HFFc6 (cell line): ENCODE measurements around the gene CD81. TPM values are rescaled to one million over a fixed set of nuclear protein-coding genes. Genes with fewer than 3 reads are reported as not detected.
A peak's percentile ranks its signal among the peaks of the same experiment; 100 is the strongest.

Experiments used
- DNase-seq: peaks from one replicate; pipeline ENCODE4 v3.0.0-alpha.2; 2018
- H3K27ac Mint-ChIP-seq: 2 replicates; pipeline ENCODE4 v1.8.0; 2020; ENCODE audit warnings: mild to moderate bottlenecking, mixed read lengths
- H3K27me3 Mint-ChIP-seq: 2 replicates; pipeline ENCODE4 v1.8.0; 2021; ENCODE audit warnings: mild to moderate bottlenecking, moderate library complexity, mixed read lengths; ENCODE audit not compliant: insufficient read depth
- H3K36me3 Mint-ChIP-seq: 2 replicates; pipeline ENCODE4 v1.8.0; 2021; ENCODE audit warnings: low read depth, mixed read lengths
- H3K4me1 Mint-ChIP-seq: 2 replicates; pipeline ENCODE4 v1.8.0; 2020; ENCODE audit warnings: low read depth, mixed read lengths
- H3K4me3 Mint-ChIP-seq: 2 replicates; pipeline ENCODE4 v1.8.0; 2020; ENCODE audit warnings: mild to moderate bottlenecking, moderate library complexity, mixed read lengths
- H3K9me3 Mint-ChIP-seq: 2 replicates; pipeline ENCODE4 v1.8.0; 2020; ENCODE audit warnings: mild to moderate bottlenecking, mixed read lengths
- CTCF ChIP-seq: fragments of 200-600 bp; sonication (generic); IDR thresholded peaks from 2 replicates; pipeline ENCODE4 v1.5.0; 2021; ENCODE audit warnings: antibody characterized with exemption, mild to moderate bottlenecking
- total RNA-seq, 6 experiments: library from RNA; stranded (reverse); fragmentation: NEBNext Ultra II Directional; extraction: Animal tissue kit (Norgen Biotek cat#: 25700); gene quantifications; 2 replicates in 1 of 6; 3 replicates in 5 of 6; pipeline ENCODE4 v1.2.3, GENCODE V29; 2021

Gene CD81
- total RNA-seq, 6 experiments from 2014 or later: 540 to 738 (median 627) TPM

GRCh38 chr11:2415601-2416380 is 38.7 kb downstream of the CD81 start:
- Mint-ChIP-seq H3K27ac (no peak overlapping the region), H3K27me3 (peaks cover 9% of the 10 kb centered on the region), H3K36me3 (no peaks in the 10 kb centered on the region), H3K9me3 (no peaks in the 10 kb centered on the region), H3K4me1 (no peaks in the 10 kb centered on the region), H3K4me3 (no peak overlapping the region)
- DNase-seq: no peak
- TF ChIP-seq CTCF: peak; percentile 38; the same call in 1 of the 2 replicates

- no peak overlapping the region for H3K27ac Mint-ChIP-seq
- no peak for DNase-seq
- TF ChIP-seq CTCF: no peak
- H3K36me3 Mint-ChIP-seq: no peaks in the 10 kb centered on the region
- no peaks in the 10 kb centered on the region for H3K4me1 Mint-ChIP-seq
- H3K27me3 Mint-ChIP-seq: peaks cover 7% of the 10 kb centered on the region; the same call in 1 of the 2 replicates
- H3K4me3 Mint-ChIP-seq: no peak overlapping the region
- no peaks in the 10 kb centered on the region for H3K9me3 Mint-ChIP-seq
Observed at GRCh38 chr11:2416765-2417164, 39.7 kb downstream of the CD81 start.

- TF ChIP-seq CTCF: no peak
- no peaks in the 10 kb centered on the region for H3K9me3 Mint-ChIP-seq
- peaks cover 3% of the 10 kb centered on the region; the same call in 1 of the 2 replicates for H3K27me3 Mint-ChIP-seq
- H3K27ac Mint-ChIP-seq: no peak overlapping the region
- no peak overlapping the region for H3K4me3 Mint-ChIP-seq
- H3K36me3 Mint-ChIP-seq: no peaks in the 10 kb centered on the region
- DNase-seq: no peak
- no peaks in the 10 kb centered on the region for H3K4me1 Mint-ChIP-seq
Observed at GRCh38 chr11:2417856-2418692, 41.0 kb downstream of the CD81 start.

GRCh38 chr11:2418693-2419360 is 41.7 kb downstream of the CD81 start:
- no peaks in the 10 kb centered on the region for H3K4me1 Mint-ChIP-seq
- no peaks in the 10 kb centered on the region for H3K9me3 Mint-ChIP-seq
- no peak overlapping the region for H3K27ac Mint-ChIP-seq
- H3K27me3 Mint-ChIP-seq: peaks cover 3% of the 10 kb centered on the region; the same call in 1 of the 2 replicates
- no peak overlapping the region for H3K4me3 Mint-ChIP-seq
- TF ChIP-seq CTCF: no peak
- no peak for DNase-seq
- H3K36me3 Mint-ChIP-seq: no peaks in the 10 kb centered on the region
